PFSK-1 (cell line): ENCODE measurements around the gene RPS23.

Source experiments
- FOXP2 ChIP-seq: optimal IDR thresholded peaks from 2 replicates; pipeline ENCODE3; 2011; ENCODE audit warnings: borderline replicate concordance, control low read depth, inconsistent platforms; ENCODE audit not compliant: insufficient read depth; ENCODE audit errors: extremely low read length, extremely low read depth
- POLR2AphosphoS5 ChIP-seq: IDR thresholded peaks from 2 replicates; pipeline ENCODE4 v1.6.1; 2012; ENCODE audit warnings: low read depth, mild to moderate bottlenecking, control low read depth, low read length, moderate library complexity
- REST ChIP-seq, 2 experiments: IDR thresholded peaks; 2 replicates each; pipeline versions ENCODE4 v1.6.1 to v1.8.0; 2011 to 2012; ENCODE audit warnings: low read depth in 2 of 2, low read length in 2 of 2, control low read depth in 1 of 2, inconsistent platforms in 1 of 2, mild to moderate bottlenecking in 1 of 2, moderate library complexity in 1 of 2; ENCODE audit not compliant: insufficient read depth in 1 of 2
- SIN3A ChIP-seq: IDR thresholded peaks from 2 replicates; pipeline ENCODE4 v1.6.1; 2012; ENCODE audit warnings: mild to moderate bottlenecking, low read length, moderate library complexity, borderline replicate concordance; ENCODE audit not compliant: insufficient read depth
- TAF1 ChIP-seq: IDR thresholded peaks from 2 replicates; pipeline ENCODE4 v1.6.1; 2012; ENCODE audit warnings: low read length, control low read depth, borderline replicate concordance; ENCODE audit not compliant: insufficient read depth

The RPS23 gene

GRCh38 chr5:82276800-82277612 is 1.1 kb downstream of the RPS23 start:
- TF ChIP-seq SIN3A (no peak), POLR2AphosphoS5 (peak; percentile 19; the same call in 1 of the 2 replicates)

- no peak for TF ChIP-seq POLR2AphosphoS5
- no peak for TF ChIP-seq REST (IDR thresholded peaks at IDR 0.05; ENCODE audit: insufficient read depth in 1 of 2, low read depth in 2 of 2, low read length in 2 of 2)
- TF ChIP-seq FOXP2, result no peak
- no peak for TF ChIP-seq TAF1
- no peak for TF ChIP-seq SIN3A
Measured at GRCh38 chr5:82275216-82275664, 2.9 kb downstream of the RPS23 start.

GRCh38 chr5:82274343-82275211 is 3.6 kb downstream of the RPS23 start:
- TF ChIP-seq SIN3A (no peak; the same call in 1 of the 2 replicates), POLR2AphosphoS5 (peak; percentile 67)

- TF ChIP-seq POLR2AphosphoS5, result 0 out of 2 replicates have a peak, but pooled peaks have one; percentile 5
Measured at GRCh38 chr5:82273426-82273825, 4.7 kb downstream of the RPS23 start.

GRCh38 chr5:82272571-82273356 is 5.4 kb downstream of the RPS23 start:
- TF ChIP-seq POLR2AphosphoS5, result peak; percentile 40; the same call in 1 of the 2 replicates

GRCh38 chr5:82265047-82265446 is 13.1 kb downstream of the RPS23 start:
- TF ChIP-seq TAF1 (no peak), REST (IDR thresholded peaks at IDR 0.05; ENCODE audit: insufficient read depth in 1 of 2, low read depth in 2 of 2, low read length in 2 of 2) (no peak), FOXP2 (no peak), SIN3A (no peak), POLR2AphosphoS5 (no peak)

GRCh38 chr5:82259172-82259800 is 18.9 kb downstream of the RPS23 start:
- TF ChIP-seq FOXP2 (no peak), POLR2AphosphoS5 (no peak), TAF1 (no peak), REST (IDR thresholded peaks at IDR 0.05; ENCODE audit: insufficient read depth in 1 of 2, low read depth in 2 of 2, low read length in 2 of 2) (no peak), SIN3A (no peak)
